Measurements from ENCODE around the gene BBX.
"Not testable (repeated sequence)": the region's sequence is repeated elsewhere in the genome, so short reads cannot be mapped to it uniquely, and the experiment has no call there.

The BBX gene

DNA sequence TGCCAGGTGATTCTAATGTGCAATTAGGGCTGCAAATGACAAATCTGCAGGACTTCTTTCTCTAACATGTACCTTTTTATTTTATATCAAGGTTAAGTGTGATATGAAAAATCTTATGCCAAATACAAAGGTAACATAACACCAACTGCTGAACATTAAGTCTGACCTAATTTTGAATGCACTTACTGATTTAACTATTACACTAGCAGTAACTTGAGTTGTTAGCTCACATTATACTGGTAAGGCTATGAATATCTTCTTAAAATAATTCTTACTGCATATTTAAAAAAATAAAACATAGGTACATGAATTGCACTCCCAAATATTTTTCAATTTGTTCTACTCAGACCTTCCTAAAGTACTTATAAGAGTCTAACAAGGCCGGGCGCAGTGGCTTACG lies 308.8 kb downstream of the BBX start:
- no peak for DNase-seq (ENCODE audit: low spot score)
- in situ Hi-C loops (cut with MboI; ENCODE audit: low sequenced_read_pairs, unreplicated experiment), result no loop called here
- TF ChIP-seq, protein P1, sequence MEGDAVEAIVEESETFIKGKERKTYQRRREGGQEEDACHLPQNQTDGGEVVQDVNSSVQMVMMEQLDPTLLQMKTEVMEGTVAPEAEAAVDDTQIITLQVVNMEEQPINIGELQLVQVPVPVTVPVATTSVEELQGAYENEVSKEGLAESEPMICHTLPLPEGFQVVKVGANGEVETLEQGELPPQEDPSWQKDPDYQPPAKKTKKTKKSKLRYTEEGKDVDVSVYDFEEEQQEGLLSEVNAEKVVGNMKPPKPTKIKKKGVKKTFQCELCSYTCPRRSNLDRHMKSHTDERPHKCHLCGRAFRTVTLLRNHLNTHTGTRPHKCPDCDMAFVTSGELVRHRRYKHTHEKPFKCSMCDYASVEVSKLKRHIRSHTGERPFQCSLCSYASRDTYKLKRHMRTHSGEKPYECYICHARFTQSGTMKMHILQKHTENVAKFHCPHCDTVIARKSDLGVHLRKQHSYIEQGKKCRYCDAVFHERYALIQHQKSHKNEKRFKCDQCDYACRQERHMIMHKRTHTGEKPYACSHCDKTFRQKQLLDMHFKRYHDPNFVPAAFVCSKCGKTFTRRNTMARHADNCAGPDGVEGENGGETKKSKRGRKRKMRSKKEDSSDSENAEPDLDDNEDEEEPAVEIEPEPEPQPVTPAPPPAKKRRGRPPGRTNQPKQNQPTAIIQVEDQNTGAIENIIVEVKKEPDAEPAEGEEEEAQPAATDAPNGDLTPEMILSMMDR (IDR thresholded peaks at IDR 0.05; ENCODE audit: borderline replicate concordance, control extremely low read depth, extremely low read depth, insufficient read depth, missing control alignments), result no peak

DNA sequence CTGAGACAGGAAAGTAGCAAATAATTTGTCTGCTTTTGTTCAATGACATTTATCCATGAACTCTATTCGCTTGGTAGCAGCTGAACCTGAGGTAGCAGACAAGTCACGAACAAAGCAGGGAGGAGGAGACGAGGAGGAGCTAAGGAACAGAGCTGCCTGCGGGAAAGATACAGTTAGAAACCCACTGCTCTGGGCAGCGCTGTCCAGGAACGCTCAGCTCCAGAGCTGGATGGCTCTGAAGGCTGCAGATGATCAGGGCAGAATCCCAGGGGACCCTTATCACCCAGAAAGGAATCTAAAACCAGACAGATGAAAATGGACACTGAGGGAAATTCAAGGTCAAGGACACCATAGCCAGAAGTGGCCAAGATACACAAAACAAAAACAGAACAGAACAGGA lies 310.3 kb downstream of the BBX start:
- TF ChIP-seq, protein P1 (IDR thresholded peaks at IDR 0.05; ENCODE audit: borderline replicate concordance, control extremely low read depth, extremely low read depth, insufficient read depth, missing control alignments), result no peak
- in situ Hi-C loops (cut with MboI; ENCODE audit: low sequenced_read_pairs, unreplicated experiment), result no loop called here
- no peak for DNase-seq (ENCODE audit: low spot score)

DNA sequence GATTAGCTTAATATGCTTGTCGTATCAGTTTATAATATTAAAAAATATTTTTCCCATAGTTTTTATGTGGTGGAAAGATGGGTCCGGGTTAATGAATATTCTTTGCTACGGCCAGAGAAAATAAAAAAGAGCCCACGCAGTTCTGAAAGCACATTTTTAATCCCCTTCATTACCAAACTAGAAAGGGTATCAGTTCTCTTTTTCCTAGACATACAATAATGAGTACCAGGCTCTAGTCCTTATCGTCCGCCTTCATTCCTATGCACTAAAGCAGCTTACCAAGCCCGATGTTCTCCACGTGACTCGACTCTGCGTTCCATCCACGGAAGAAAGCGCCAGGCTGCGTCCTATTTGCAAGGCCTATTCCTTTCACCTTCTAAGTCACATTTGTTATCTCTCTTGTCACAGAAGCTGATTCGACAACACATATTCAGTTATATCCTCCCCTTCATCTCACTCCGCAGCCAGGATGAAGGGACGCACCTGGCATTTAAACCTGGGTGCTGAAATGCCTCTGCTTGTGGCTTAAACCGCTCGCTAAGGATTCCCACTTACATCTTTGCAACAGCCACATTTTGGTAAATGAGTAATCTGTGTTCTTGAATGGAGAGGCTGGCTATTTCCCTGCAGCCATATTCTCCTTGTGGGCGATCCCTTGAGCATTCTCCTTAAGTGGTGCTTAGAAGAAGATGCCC lies 311.1 kb downstream of the BBX start:
- no peak for DNase-seq (ENCODE audit: low spot score)
- in situ Hi-C loops (cut with MboI; ENCODE audit: low sequenced_read_pairs, unreplicated experiment), result no loop called here
- TF ChIP-seq, protein P1 (IDR thresholded peaks at IDR 0.05; ENCODE audit: borderline replicate concordance, control extremely low read depth, extremely low read depth, insufficient read depth, missing control alignments), result no peak

DNA sequence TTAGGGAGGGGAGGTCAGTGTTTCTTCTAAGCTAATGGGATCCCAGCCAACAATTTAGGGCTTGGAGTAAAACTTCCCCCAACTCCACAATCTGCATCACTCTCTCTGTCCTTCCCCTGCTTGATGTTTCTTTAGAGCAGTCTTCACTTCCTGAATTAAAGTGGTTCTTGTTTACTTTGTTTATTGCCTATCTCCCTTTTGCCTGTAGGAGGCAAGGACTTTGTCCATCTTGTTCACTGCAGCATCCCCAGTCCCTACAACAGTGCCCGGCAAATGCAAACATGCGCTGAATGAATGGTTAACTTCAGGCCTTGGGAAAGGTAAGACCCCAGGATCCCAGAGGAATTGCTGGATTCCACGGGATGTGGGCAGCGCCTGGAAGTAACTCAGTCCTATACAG lies 312.2 kb downstream of the BBX start:
- in situ Hi-C loops (cut with MboI; ENCODE audit: low sequenced_read_pairs, unreplicated experiment); DNase-seq (ENCODE audit: low spot score): not testable (repeated sequence)

DNA sequence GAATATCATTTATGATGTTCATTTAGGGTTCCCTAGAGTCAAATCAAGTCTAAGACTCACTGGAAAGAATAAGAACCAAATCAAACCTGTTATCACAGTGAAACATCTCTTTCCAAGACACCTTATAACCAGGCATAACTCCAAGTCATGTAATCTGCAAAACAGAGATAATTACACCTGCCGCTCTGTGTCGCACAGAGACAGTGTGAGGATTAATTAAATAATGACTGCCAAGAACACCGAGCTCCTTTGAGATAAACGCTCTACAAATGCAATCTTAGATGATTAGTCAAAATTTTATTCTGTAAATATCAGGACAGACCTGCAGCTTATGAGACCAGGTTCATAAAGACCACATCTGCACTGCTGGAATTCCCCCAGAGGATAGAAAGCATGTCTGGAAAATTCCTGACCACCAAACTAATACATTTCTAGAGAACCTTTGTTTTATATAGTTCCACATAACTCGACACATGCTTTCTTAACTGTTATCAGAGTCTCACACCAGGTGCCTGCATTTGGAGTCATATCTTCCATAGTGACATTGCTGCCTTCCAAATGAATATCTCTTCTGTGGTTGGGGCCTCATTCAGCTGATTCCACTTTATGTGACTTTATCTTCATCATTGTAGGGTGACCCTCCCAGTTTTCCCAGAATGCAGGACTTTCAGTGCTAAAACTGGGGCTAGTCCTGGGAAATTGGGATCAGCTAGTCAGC lies 315.3 kb downstream of the BBX start:
- TF ChIP-seq, protein P1 (IDR thresholded peaks at IDR 0.05; ENCODE audit: borderline replicate concordance, control extremely low read depth, extremely low read depth, insufficient read depth, missing control alignments), result no peak
- in situ Hi-C loops (cut with MboI; ENCODE audit: low sequenced_read_pairs, unreplicated experiment), result no loop called here
- no peak for DNase-seq (ENCODE audit: low spot score)

DNA sequence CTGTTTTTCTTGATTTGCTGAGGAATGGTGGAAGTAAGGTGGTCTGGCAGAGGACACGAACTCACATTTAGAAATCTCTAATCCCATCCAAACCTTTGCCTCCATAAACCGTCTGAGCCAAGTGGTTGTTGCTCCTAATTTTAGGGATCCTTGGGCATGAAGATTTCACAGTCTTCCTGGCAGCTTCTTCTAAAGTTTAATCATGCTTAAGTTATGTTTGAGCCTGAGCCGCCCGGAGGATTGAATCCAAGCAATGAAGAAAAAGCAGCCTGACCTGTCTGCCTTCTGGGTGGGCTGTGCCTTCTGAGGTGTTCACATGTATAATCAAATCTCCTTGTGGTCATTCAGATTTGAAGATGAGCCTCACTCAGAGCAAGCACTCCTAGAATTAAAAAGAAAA lies 319.1 kb downstream of the BBX start:
- in situ Hi-C loops (cut with MboI; ENCODE audit: low sequenced_read_pairs, unreplicated experiment), result no loop called here
- TF ChIP-seq, protein P1 (IDR thresholded peaks at IDR 0.05; ENCODE audit: borderline replicate concordance, control extremely low read depth, extremely low read depth, insufficient read depth, missing control alignments), result no peak
- DNase-seq (ENCODE audit: low spot score), result no peak

DNA sequence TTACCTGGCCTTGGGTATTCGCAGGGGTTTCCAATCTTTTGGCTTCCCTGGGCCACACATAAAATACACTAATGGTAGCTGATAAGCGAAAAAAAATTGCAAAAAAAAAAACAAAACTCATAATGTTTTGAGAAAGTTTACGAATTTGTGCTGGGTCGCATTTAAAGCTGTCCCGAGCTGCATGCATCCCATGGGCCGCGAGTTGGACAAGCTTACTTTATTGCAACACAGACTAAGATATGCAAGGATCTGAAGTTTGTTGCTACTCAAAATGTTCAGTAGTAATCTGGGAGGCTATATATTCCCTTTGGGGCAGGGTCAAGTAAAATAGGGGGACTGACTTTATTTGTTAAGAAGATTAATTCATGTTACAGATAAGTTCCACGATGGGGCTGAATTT lies 320.2 kb downstream of the BBX start:
- in situ Hi-C loops (cut with MboI; ENCODE audit: low sequenced_read_pairs, unreplicated experiment), result no loop called here
- TF ChIP-seq, protein P1 (IDR thresholded peaks at IDR 0.05; ENCODE audit: borderline replicate concordance, control extremely low read depth, extremely low read depth, insufficient read depth, missing control alignments), result no peak
- no peak for DNase-seq (ENCODE audit: low spot score)

All from GM13976 (cell line).